ENCODE measurements around the gene TALDO1. TPM values are rescaled to one million over a fixed set of nuclear protein-coding genes. Genes with fewer than 3 reads are reported as not detected.
A peak's percentile ranks its signal among the peaks of the same experiment; 100 is the strongest.

Gene TALDO1
- total and polyA plus RNA-seq, 2 experiments from 2014 or later, result 353 to 402 TPM

DNA sequence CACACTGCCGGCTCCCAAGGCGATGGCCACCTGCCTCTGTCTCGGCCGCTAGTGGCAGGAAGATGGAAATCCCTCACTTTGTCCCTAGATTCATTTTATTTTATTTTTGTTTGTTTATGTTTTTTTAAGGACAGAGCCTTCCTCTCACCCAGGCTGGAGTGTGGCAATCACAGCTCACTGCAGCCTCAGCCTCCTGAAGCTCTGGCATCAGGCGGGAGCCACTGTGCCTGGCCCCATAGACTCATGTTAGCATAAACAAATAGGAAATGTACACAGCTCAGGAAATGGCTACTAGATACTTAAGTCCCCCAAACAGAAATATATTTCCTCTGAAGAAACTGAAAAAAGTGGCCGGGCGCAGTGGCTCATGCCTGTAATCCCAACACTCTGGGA lies 48.2 kb upstream of the TALDO1 start:
- no peak overlapping the region for H3K27ac Mint-ChIP-seq
- Histone ChIP-seq H2AFZ (no peak overlapping the region), H3K27ac (ENCODE audit: low read depth) (0 out of 2 replicates have a peak overlapping the region, but pooled peaks have one; percentile 19), H4K20me1 (replicated peaks; ENCODE audit: insufficient read depth) (peaks cover 5% of the 10 kb centered on the region), H3K4me3 (no peak overlapping the region), H3K27me3 (ENCODE audit: insufficient read depth) (no peaks in the 10 kb centered on the region), H3K4me1 (ENCODE audit: insufficient read depth) (peaks cover 13% of the 10 kb centered on the region), H3K9me2 (ENCODE audit: insufficient read depth) (no peaks in the 10 kb centered on the region), H3F3A (replicated peaks; ENCODE audit: low read depth) (peaks cover 31% of the 10 kb centered on the region), H3K36me3 (ENCODE audit: insufficient read depth) (no peaks in the 10 kb centered on the region), H3K79me2 (replicated peaks; ENCODE audit: insufficient read depth) (peaks cover 9% of the 10 kb centered on the region; the same call in 1 of the 2 replicates), H3K4me2 (no peak overlapping the region)
- no peaks in the 10 kb centered on the region; the same call in 2 of the 3 replicates for H3K36me3 Mint-ChIP-seq (ENCODE audit: low read depth)
- DNase-seq (ENCODE audit: low spot score) (no peak), ATAC-seq (no peak)
- peaks cover 15% of the 10 kb centered on the region for H3K4me1 Mint-ChIP-seq
- H3K9me3 Mint-ChIP-seq, result no peaks in the 10 kb centered on the region
- peaks cover 7% of the 10 kb centered on the region for H3K27me3 Mint-ChIP-seq (ENCODE audit: insufficient read depth, low read depth, poor library complexity)
- no peak overlapping the region for H3K4me3 Mint-ChIP-seq
- TF ChIP-seq, protein P1, sequence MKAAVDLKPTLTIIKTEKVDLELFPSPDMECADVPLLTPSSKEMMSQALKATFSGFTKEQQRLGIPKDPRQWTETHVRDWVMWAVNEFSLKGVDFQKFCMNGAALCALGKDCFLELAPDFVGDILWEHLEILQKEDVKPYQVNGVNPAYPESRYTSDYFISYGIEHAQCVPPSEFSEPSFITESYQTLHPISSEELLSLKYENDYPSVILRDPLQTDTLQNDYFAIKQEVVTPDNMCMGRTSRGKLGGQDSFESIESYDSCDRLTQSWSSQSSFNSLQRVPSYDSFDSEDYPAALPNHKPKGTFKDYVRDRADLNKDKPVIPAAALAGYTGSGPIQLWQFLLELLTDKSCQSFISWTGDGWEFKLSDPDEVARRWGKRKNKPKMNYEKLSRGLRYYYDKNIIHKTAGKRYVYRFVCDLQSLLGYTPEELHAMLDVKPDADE (IDR thresholded peaks at IDR 0.05), result no peak
- TF ChIP-seq JUNB (IDR thresholded peaks at IDR 0.05; ENCODE audit: unreplicated experiment) (no peak), EZH2 (IDR thresholded peaks at IDR 0.05; ENCODE audit: low read depth, unreplicated experiment) (no peak), STAT1 (IDR thresholded peaks at IDR 0.05; ENCODE audit: unreplicated experiment) (no peak), ZNF114 (CRISPR knock-in tag; IDR thresholded peaks at IDR 0.05) (no peak), ZNF331 (CRISPR knock-in tag; IDR thresholded peaks at IDR 0.05; ENCODE audit: low read depth) (no peak), CREB1 (CRISPR knock-in tag; IDR thresholded peaks at IDR 0.05; ENCODE audit: low read depth) (no peak), REST (IDR thresholded peaks at IDR 0.05; ENCODE audit: unreplicated experiment) (no peak), EZH2phosphoT487 (IDR thresholded peaks at IDR 0.05; ENCODE audit: unreplicated experiment) (no peak), POLR2AphosphoS5 (IDR thresholded peaks at IDR 0.05; ENCODE audit: low read depth) (no peak), NANOG (IDR thresholded peaks at IDR 0.05; ENCODE audit: borderline replicate concordance) (no peak)
- TF ChIP-seq, protein P2, sequence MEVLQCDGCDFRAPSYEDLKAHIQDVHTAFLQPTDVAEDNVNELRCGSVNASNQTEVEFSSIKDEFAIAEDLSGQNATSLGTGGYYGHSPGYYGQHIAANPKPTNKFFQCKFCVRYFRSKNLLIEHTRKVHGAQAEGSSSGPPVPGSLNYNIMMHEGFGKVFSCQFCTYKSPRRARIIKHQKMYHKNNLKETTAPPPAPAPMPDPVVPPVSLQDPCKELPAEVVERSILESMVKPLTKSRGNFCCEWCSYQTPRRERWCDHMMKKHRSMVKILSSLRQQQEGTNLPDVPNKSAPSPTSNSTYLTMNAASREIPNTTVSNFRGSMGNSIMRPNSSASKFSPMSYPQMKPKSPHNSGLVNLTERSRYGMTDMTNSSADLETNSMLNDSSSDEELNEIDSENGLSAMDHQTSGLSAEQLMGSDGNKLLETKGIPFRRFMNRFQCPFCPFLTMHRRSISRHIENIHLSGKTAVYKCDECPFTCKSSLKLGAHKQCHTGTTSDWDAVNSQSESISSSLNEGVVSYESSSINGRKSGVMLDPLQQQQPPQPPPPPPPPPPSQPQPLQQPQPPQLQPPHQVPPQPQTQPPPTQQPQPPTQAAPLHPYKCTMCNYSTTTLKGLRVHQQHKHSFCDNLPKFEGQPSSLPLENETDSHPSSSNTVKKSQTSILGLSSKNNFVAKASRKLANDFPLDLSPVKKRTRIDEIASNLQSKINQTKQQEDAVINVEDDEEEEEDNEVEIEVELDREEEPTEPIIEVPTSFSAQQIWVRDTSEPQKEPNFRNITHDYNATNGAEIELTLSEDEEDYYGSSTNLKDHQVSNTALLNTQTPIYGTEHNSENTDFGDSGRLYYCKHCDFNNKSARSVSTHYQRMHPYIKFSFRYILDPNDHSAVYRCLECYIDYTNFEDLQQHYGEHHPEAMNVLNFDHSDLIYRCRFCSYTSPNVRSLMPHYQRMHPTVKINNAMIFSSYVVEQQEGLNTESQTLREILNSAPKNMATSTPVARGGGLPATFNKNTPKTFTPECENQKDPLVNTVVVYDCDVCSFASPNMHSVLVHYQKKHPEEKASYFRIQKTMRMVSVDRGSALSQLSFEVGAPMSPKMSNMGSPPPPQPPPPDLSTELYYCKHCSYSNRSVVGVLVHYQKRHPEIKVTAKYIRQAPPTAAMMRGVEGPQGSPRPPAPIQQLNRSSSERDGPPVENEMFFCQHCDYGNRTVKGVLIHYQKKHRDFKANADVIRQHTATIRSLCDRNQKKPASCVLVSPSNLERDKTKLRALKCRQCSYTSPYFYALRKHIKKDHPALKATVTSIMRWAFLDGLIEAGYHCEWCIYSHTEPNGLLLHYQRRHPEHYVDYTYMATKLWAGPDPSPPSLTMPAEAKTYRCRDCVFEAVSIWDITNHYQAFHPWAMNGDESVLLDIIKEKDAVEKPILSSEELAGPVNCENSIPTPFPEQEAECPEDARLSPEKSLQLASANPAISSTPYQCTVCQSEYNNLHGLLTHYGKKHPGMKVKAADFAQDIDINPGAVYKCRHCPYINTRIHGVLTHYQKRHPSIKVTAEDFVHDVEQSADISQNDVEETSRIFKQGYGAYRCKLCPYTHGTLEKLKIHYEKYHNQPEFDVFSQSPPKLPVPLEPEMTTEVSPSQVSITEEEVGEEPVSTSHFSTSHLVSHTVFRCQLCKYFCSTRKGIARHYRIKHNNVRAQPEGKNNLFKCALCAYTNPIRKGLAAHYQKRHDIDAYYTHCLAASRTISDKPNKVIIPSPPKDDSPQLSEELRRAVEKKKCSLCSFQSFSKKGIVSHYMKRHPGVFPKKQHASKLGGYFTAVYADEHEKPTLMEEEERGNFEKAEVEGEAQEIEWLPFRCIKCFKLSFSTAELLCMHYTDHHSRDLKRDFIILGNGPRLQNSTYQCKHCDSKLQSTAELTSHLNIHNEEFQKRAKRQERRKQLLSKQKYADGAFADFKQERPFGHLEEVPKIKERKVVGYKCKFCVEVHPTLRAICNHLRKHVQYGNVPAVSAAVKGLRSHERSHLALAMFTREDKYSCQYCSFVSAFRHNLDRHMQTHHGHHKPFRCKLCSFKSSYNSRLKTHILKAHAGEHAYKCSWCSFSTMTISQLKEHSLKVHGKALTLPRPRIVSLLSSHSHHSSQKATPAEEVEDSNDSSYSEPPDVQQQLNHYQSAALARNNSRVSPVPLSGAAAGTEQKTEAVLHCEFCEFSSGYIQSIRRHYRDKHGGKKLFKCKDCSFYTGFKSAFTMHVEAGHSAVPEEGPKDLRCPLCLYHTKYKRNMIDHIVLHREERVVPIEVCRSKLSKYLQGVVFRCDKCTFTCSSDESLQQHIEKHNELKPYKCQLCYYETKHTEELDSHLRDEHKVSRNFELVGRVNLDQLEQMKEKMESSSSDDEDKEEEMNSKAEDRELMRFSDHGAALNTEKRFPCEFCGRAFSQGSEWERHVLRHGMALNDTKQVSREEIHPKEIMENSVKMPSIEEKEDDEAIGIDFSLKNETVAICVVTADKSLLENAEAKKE (CRISPR knock-in tag; IDR thresholded peaks at IDR 0.05), result no peak
